Fibroblast of skin of left biceps (primary cell): ENCODE data around the gene TSFM.
"Not testable (repeated sequence)": the region's sequence is repeated elsewhere in the genome, so short reads cannot be mapped to it uniquely, and the experiment has no call there.

Experiments
- DNase-seq, 2 experiments: peaks; one replicate each; pipeline ENCODE4 v3.0.0-alpha.2; 2013; ENCODE audit warnings: low read depth in 2 of 2

Gene TSFM

DNA sequence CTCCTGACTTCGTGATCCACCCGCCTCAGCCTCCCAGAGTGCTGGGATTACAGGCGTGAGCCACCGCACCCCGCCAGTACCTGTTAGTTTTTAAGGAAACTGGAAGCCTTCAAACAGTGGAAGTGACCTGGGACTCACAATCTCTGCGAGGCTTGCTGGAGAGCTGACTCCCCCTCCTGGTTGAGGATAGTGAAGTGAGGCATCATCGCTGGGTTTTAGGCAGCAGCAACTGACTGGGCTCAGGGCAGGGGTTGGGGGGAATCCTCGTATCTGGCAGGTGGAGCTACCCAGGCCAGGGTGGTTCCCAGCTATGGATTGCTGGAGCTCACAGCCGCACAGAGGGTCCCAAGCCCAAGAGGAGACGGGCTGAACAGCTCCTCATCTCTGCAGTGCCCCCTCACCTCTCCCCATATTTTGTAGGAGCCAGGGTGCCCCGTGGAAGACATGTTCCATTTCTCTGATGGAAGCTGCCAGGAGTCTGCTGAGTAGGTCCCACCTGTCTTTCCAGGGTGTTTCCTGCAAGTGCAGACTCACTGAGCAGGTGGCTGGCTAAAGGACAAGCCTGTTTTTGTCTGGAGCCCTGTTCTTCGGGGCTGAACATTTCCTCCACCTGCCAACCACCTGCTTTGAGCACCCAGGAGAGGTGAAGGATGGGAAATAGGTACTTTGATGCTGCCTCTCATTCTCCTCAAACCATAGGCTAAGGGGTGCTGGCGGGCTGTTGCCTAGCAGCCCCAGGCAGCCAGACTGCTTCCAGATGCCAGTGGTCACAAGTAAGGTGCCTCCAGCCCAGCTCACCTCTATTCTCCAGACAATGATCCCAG lies 32.8 kb downstream of the TSFM start:
- DNase-seq: no peak

DNA sequence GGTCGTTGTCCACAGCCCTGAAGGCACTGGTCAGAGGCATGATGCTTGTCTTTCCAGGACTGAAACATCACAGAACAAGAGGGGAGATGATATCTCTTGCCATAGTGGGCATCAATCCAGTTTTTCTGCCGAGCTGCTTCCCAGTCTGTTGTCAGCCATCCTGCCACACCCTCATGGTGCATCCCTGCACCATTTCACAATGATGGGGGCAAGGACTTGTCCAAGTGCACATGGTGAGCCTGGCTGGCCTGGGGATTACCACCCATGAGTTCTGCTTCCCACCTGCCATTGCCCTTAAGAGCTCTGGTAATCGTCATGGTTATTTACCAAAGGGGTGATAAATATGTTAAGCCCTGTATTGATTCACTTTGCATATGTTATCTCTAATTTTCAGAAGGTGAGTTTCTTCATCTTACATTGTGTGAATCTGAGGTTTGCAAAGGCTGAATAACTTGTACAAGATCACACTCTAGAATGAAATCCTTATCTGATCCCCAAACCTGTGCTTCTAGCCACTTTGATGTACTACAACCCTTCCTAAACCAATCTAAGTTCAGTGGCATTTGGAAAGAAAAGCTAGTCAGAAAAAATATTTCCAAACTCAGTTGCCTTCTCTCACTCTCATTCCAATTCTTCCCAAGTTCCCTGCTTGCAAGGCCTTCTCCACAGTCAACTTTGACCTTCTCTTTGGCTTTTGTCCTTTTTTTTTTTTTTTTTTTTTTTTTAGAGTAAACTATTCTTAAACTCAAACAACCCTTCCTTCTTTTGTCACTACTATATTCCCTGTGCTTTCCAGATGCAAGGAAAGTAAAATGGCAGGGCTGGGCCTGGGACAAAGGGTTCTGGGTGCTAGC lies 33.6 kb downstream of the TSFM start:
- no peak for DNase-seq

DNA sequence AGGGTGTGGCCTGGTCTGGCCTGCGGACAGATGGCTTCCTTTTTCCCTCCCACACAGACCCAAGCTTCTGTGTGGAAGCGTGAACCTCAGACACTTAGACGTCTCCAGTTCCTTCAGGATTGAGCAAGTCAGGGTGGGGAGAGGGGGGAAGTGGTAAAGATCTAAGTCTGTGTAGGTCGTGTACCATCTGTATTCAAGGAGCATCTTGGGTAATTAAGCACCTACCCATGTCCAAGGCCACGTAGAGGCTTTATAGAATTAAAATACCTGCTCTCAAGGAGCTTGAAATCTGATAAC lies 34.2 kb downstream of the TSFM start:
- no peak for DNase-seq

DNA sequence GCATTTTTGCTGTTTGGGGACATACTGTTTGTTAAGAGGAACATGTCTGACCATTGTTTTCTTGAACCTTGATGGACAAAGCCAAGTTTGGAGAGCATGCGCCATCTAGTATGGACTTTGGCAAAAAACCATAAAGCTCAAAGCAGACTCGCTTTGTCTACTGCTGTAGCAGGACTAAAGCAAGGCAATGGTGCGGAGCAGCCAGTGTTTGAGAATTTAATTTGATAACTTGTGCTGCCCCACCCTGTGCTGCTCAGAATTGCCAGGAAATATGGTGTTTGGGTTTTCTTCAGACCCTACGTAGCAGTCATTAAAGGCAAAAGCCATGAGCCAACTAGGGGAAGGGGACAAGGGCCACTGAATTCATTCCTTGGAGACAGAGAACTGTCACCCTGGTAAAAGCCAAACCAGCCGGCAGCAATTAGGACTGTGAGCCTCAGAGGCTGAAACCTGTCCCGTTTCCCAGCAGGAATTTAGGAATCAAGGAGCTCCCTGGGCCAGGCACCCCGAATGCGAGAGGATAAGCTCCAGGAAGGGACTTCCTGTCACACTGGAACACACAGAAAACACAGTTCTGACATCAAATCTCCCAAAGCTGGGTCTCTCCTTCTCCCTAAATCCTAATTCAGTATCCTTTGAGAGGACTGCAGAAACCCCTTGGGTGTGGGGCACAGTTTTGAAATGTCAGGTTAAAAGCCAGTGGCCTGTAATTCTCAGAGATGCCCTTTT lies 34.8 kb downstream of the TSFM start:
- no peak for DNase-seq

DNA sequence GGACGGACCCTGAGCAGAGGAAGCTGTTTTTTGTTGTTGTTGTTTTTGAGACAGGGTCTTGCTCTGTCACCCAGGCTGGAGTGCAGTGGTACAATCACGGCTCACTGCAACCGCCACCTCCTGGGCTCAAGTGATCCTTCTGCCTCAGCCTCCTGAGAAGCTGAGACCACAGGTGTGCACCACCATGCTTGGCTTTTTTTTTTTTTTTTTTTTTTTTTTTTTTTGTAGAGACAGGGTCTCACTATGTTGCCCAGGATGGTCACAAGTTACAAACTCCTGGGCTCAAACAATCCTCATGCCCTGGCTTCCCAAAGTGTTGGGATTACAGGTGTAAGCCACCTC lies 35.4 kb downstream of the TSFM start:
- not testable (repeated sequence) for DNase-seq

DNA sequence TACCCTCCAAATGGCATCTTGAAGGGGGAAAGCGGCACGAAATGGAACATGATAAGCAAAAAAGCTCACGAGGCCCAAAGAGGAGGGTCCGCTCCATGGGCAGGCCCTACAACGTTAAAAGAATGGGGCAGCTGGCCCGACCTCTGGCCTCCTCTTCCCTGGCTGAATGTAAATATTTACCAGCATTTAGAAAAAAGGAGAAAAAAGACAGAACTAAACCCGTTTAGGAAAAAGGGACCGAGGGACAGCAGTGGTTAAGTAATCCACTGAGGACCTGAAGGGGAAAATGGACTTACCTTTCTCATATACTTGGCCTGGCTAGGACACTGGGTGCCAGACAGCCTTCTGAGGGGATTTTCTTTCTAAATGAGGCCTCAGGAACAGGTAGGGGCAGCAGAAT lies 37.5 kb downstream of the TSFM start:
- DNase-seq: not testable (repeated sequence)

DNA sequence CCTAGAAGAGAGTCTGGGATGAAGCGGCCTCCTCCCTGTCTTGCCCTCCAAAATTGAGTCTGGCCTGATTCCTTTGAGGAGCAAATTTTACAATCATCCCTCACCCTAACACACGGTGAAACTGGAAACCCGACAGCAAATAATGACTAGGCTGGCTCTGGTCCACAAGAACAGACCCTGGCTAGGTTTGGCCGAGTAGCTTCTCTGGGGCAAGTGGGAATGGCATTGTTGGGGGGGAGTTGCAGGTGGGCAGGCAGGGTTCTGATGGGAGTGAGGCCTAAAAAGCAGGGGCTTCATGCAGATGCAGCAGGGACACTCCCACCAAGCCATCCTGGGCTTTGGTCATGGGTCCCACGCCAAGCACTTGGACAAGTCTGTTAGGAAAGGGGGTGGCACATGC lies 38.4 kb downstream of the TSFM start:
- DNase-seq: not testable (repeated sequence)

DNA sequence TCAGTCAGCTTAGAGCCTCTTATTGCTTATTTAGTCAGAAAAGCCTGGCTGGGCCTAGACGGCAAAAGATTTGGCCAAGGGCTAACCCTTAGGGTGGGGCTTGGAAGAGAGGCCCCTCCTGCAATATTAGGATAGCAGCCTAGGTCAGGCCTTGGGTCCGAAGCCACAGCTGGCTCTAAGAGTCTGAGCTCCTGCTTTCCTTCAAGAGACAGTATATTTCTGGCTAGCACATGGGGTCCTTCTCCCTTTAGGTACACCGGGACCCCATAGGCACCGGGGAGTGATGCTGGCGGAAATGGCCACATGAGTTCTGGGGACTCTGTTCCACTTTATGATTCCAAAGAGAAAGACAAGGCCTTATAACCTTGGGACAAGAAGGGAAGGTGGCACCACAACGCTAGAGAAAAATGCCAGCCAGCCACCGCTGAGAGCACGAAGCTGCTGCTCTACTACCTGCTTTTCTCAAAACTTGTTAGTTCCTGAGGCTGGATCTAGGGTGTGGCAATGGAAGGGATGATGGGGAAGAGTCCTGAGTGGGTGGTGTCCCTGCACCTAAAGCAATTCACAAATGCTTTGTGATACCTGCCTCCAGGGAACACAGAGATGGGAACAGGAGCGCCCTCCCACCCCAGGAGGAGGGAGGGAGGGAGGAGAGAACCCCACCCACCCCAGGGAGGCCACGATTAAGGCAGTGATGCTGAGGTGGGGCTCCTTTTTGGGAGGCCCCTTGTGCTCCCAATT lies 39.1 kb downstream of the TSFM start:
- no peak for DNase-seq

DNA sequence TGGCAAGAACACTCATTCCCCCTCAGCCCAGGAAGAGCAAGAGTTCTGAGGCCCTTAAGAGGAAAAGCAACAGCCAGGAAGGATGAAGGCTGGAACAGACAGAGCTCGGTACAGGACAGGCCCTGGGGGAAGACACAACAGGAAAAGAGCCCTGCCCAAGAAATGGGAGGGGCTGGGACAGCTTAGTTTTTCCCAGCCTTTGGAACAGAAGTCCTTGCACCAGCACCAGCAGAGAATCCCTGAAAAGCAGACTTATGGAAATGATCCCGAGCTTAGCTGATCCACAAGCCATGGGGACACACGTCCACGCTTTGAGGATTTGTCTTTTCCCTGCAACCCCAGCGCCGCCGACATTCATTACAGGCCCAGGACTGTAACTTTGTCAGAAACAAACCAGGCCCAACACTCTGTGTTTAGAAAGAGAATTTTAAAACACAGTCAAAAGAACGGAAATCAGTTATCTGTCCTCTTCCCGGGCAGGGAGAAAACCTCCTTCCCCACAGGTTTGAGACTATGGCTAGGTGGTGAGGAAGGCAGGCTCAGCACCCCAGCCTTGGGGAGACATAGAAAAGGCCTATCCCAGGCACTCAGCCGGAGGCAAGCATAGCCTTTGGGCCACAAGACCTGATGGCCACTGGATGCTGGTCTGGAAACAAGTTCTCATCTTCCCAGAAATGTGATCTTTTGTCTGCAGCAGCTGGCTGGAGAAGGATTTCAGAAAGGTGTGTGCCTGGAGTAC lies 40.0 kb downstream of the TSFM start:
- no peak for DNase-seq

DNA sequence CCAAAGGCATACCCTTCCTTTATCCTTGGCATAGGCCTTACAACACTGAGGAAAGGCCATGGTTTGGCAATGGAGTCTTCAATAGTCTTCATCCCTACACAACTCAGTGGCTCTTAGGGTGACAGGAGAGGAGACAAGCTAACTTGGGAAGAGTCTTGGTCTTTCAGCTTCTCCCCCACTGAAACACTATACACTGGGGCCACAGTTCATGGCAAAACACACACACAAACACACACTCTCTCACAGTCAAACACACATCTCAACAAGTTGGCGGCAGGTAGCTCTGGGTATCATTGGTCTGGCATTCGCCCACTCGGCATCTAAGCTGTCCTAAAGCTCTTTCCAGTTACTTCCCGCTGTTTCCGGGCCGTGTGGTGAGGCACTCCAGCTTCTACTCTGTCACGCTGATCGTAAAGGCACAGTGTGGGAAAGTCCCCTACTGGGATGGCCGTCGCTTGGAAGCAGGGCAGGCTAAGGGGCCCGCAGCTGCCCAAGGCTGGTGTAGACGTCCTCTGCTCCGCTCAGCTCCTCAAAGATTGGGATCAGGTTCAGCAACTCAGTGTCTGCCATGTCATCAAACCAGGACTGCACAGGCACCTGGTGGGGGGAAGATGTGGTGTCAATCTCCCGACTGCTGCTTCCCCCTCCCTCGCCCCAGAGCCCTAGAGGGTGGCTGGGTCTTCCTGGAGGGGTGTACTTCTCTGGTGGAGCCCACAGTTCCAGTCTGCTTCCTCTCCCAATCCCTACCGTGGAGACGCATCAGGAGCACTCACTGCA lies 40.7 kb downstream of the TSFM start:
- DNase-seq: no peak

DNA sequence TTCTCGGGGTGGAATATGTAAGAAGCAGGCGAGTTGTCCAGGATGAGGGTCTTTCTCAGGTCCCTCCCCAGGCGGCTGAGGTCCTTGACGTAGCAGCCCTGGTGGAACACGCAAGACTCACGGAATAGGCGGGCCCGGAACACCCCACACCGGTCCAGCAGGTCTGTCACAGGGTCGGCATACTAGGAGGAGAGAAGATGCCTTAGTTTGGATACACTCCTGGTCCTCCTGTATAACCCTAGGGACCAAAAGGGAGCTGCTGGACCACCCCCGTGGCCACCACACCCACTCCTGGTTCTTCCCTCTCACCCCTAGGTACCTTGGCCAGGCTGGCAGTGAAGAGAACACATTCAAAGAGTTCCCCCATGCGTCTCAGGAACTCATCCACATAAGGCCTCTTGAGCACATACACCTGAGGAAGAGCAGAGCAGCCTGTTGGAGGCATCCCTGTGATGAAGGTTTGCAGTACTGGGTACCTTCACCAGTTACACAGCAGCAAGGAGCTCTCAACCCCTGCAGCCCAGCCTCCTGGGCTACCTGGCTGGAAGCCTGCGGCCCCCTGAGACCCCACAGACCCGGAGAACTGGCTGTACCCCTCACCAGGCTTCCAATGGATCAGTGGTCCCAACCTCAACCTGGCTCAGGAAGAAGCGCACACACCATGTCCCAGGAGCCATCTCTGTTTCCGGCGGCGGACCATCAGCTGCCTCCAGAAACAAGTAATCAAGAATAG lies 41.5 kb downstream of the TSFM start:
- DNase-seq: no peak

DNA sequence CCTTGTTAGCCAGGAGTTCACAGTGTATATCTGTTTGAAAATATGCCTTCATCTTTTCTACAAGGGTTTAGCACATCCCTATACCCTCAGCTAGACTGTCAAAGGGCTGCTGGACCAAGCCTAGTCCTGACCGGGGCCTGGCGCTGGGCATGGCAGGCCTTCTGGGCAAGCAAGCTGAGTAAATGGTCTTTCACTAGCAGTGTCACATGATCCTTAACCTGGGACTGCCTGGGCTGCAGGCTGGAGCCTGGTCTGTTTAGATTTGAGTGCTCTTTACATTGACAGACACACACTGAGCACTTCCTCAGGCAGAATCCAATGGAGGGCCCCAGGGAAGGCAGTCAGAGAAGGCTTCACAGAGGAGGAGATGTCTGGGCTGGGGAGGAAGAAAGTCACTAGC lies 42.9 kb downstream of the TSFM start:
- no peak for DNase-seq

DNA sequence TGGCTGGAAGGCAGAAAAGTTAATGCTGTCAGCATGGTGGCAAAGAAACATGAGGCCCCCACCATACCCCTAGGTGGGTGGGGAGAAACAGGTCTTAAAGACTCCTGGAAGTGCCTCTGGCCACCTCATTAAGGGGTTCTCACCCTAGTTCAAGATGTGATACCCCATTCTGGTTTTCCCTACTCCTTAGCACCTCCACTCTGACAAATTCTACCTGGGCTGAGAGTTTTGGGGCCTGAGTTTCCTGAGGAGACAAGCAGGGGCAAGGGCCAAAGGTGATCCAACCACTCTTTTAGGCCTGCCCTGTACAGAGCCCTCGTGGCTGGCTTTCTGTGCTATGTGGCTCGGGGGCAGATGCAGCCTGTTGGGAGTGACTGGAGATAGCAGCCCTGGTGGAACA lies 43.8 kb downstream of the TSFM start:
- DNase-seq: no peak

DNA sequence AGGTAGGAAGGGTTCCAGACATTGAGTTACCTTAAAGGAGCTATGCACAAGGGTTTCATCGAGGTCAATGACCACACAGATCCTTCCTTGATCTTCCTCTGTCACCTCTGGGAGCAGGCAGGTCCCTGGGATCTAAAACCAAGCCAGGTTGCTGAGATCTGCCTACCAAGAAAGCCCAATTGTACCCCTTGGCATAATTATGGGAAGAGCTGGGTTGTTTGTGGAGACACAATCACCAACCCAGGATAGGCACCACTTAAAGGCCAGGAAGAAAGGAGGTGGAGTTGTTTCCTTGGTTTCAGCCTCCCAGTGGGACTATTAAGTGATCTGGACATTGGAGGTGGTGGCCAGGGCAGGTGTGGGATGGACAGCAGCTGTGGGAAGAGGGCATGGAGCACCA lies 44.4 kb downstream of the TSFM start:
- no peak for DNase-seq

DNA sequence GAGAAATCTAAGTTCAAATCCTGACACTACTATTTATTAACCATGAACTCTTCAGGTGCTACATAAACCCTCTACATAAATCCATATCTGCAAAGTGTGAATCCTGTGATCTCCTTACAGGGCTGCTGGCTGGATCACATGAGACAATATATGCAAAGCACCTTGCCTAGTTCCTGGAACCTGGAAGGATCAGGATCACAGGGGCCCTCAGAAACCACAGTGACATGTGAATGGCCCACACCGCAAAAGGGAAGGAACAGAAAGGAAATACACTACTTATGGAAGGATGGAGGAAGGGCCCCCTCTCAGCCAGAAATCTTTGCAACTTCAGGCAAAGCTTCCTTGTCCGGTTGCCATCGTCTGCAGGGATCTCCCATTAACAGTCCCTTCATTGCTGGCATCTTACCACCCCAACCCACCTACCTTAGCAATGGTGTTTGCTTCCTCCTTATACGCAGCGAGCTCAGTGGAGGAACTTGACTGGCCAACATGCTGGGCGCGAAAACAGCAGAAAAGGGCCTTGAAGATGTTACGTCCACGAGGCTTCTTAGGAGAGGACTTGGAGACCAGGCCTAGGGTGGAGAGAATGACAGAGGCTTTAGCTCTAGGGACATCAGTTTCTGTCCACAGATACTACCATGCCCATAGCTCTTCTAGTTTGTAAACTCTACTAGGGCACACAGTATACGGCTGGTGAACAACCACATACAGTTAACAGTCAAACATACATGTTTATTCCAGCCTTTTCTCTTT lies 46.6 kb downstream of the TSFM start:
- DNase-seq: no peak

DNA sequence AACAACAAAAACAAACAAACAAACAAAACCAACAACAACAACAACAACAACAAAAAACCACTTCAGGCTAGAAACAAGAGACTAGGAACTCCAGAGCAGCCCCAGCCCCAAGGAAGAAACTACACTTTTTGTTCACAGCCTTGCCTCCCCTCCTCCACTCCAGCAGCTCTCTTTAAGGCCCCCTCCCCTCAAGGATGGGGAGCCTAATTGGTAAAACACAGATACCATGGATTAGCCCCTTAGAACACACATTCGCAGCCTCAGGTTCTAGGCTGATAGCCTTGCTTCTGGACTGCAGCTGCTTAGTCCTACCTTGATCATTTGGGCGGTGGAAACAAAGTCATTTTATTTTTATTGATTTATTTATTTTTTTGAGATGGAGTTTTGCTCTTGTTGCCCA lies 47.8 kb downstream of the TSFM start:
- no peak for DNase-seq

DNA sequence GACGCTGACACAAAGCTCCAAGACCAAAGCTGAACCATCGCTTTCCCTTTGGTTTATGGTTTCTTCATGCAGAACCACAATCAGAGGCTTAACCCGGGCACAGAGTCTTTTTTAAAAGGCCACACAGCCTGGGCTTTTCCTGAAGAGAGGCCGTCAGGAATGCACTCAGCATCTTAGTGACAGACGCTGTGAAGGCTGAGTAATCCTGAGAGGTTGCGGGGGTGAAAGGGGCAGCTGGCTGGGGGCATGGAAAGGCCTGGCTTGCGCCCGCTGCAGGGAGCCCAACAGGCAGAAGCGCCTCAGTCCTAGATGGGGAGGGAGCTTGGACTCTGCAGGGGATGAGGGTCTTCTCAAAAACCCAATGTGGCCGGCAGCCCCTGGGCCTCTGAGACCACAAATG lies 50.4 kb downstream of the TSFM start:
- DNase-seq: no peak

DNA sequence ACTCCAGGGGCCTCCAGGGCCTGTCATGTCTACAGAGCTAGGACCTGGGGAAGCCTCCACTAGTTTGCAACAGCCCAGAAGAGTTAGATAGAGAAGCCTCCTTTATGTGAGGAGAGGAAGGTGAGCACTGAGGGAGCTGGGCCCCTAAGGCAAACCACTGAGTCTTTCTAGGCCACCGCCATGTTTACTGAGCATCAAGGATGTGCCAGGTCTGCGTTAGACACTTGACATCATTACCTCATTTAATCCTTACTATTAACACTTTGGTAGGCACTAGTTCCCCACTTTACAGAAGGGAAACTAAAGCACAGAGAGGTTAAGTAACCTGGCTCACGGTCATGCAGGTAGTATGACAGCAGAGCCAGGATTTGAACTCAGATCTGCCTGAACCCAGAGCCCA lies 51.1 kb downstream of the TSFM start:
- no peak for DNase-seq
